CD4-positive, alpha-beta T cell (primary cell): ENCODE measurements around the gene ADAM17. TPM values are rescaled to one million over a fixed set of nuclear protein-coding genes. Genes with fewer than 3 reads are reported as not detected.

Experiments used
- ATAC-seq: fragments of 200-7000 bp; cut with Tn5 transposase; one replicate; pipeline ENCODE4 v1.10.0; 2022; ENCODE audit warnings: mild to moderate bottlenecking; ENCODE audit not compliant: poor library complexity
- CTCF ChIA-PET: fragments of 350-600 bp; sonication (Branson Sonifier 250); formaldehyde crosslinking; loops from one replicate; lab custom pipeline; 2021; ENCODE audit warnings: antibody characterized with exemption, inconsistent platforms; lab: Charles Lee
- POLR2A ChIA-PET: fragments of 350-600 bp; sonication (Branson Sonifier 250); formaldehyde crosslinking; loops from one replicate; lab custom pipeline; 2021; ENCODE audit warnings: antibody characterized with exemption, inconsistent platforms; lab: Charles Lee
- DNase-seq, 14 experiments: peaks; one replicate each; pipeline ENCODE4 v3.0.0-alpha.2; 2013 to 2020; ENCODE audit warnings: mixed read lengths in 2 of 14
- H3K27ac ChIP-seq, 2 donors: one replicate each; pipeline versions ENCODE4 v1.5.1 to v1.7.0; 2013; ENCODE audit warnings: low read length in 2 of 2, low read depth in 1 of 2, mild to moderate bottlenecking in 1 of 2
- H3K27me3 ChIP-seq, 2 experiments: 1 replicate in 1 of 2; 2 replicates in 1 of 2; pipeline versions ENCODE4 v1.6.1 to v1.7.0; 2013; ENCODE audit warnings: low read length in 2 of 2, control low read depth in 1 of 2, mild to moderate bottlenecking in 1 of 2, moderate library complexity in 1 of 2; ENCODE audit not compliant: insufficient read depth in 2 of 2, control insufficient read depth in 1 of 2
- H3K36me3 ChIP-seq: one replicate; pipeline ENCODE4 v1.6.1; 2013; ENCODE audit warnings: low read length, control low read depth; ENCODE audit not compliant: insufficient read depth
- H3K4me1 ChIP-seq: one replicate; pipeline ENCODE4 v1.6.1; 2013; ENCODE audit warnings: low read length, control low read depth; ENCODE audit not compliant: insufficient read depth
- H3K4me3 ChIP-seq: one replicate; pipeline ENCODE4 v1.5.1; 2013; ENCODE audit warnings: mild to moderate bottlenecking, low read length, moderate library complexity
- H3K9me3 ChIP-seq, 2 experiments: 1 replicate in 1 of 2; 2 replicates in 1 of 2; pipeline versions ENCODE4 v1.6.1 to v1.7.0; 2013; ENCODE audit warnings: low read length in 2 of 2, mild to moderate bottlenecking in 2 of 2, control low read depth in 1 of 2, moderate library complexity in 1 of 2; ENCODE audit not compliant: control insufficient read depth in 1 of 2, insufficient read depth in 1 of 2
- H3K27ac Mint-ChIP-seq: one replicate; pipeline ENCODE4 v1.8.0; 2020; ENCODE audit warnings: mixed read lengths
- H3K27me3 Mint-ChIP-seq: one replicate; pipeline ENCODE4 v1.8.0; 2021; ENCODE audit warnings: mixed read lengths
- H3K36me3 Mint-ChIP-seq: one replicate; pipeline ENCODE4 v1.8.0; 2021; ENCODE audit warnings: low read depth, mixed read lengths
- H3K4me1 Mint-ChIP-seq: one replicate; pipeline ENCODE4 v1.8.0; 2021; ENCODE audit warnings: low read depth, mixed read lengths
- H3K4me3 Mint-ChIP-seq: one replicate; pipeline ENCODE4 v1.8.0; 2020; ENCODE audit warnings: mild to moderate bottlenecking, mixed read lengths
- H3K9me3 Mint-ChIP-seq: one replicate; pipeline ENCODE4 v1.8.0; 2020; ENCODE audit warnings: mixed read lengths
- CTCF ChIP-seq: fragments of 200-600 bp; IDR thresholded peaks from one replicate; pipeline ENCODE4 v1.8.0; 2022; ENCODE audit warnings: antibody characterized with exemption, mild to moderate bottlenecking
- intact Hi-C, 2 experiments: fragments of 100-400 bp; cut with DNase I in 1 of 2; cut with micrococcal nuclease in 1 of 2; formaldehyde crosslinking; loops; one replicate each; pipeline versions ENCODE4 v1.15.1 to v1.9.0; 2023 to 2025; cut with DNase I, micrococcal nuclease
- total RNA-seq, 174 experiments: library from RNA in 2 of 174; stranded (reverse) in 2 of 174; gene quantifications; one replicate each; pipeline ENCODE4 v1.2.3 and lab custom pipeline; 2021 to 2026

The ADAM17 gene
- total RNA-seq, 2 experiments from 2014 or later = 21.4 to 21.6 TPM

- Mint-ChIP-seq H3K36me3 (peaks cover 74% of the 10 kb centered on the region), H3K27me3 (no peaks in the 10 kb centered on the region), H3K4me1 (peaks cover 12% of the 10 kb centered on the region), H3K4me3 (no peak overlapping the region), H3K27ac (no peak overlapping the region), H3K9me3 (no peaks in the 10 kb centered on the region)
- ATAC-seq = no peak
- no peak for TF ChIP-seq CTCF
- Histone ChIP-seq H3K4me1 (no peaks in the 10 kb centered on the region), H3K4me3 (no peak overlapping the region), H3K27me3 (no peaks in the 10 kb centered on the region), H3K27ac (no peak overlapping the region), H3K9me3 (no peaks in the 10 kb centered on the region), H3K36me3 (peaks cover 51% of the 10 kb centered on the region)
- ChIA-PET CTCF (no interaction called here), POLR2A (no interaction called here)
- DNase-seq = no peak
- intact Hi-C loops = no loop called here
These were observed 22.0 kb downstream of the ADAM17 start for GRCh38 chr2:9533663-9534062.

GRCh38 chr2:9532421-9532820, 23.2 kb downstream of the ADAM17 start:
- Mint-ChIP-seq H3K9me3 (no peaks in the 10 kb centered on the region), H3K27me3 (no peaks in the 10 kb centered on the region), H3K36me3 (peaks cover 78% of the 10 kb centered on the region), H3K27ac (no peak overlapping the region), H3K4me3 (no peak overlapping the region), H3K4me1 (peaks cover 4% of the 10 kb centered on the region)
- peaks cover 62% of the 10 kb centered on the region for H3K36me3 ChIP-seq
- ChIA-PET CTCF (no interaction called here), POLR2A (no interaction called here)
- no peaks in the 10 kb centered on the region for H3K9me3 ChIP-seq
- intact Hi-C loops = no loop called here
- no peak overlapping the region for H3K4me3 ChIP-seq
- no peaks in the 10 kb centered on the region for H3K27me3 ChIP-seq
- no peaks in the 10 kb centered on the region for H3K4me1 ChIP-seq
- DNase-seq = no peak
- no peak overlapping the region for H3K27ac ChIP-seq
- ATAC-seq = no peak
- no peak for TF ChIP-seq CTCF

GRCh38 chr2:9527995-9528787, 27.4 kb downstream of the ADAM17 start:
- no peaks in the 10 kb centered on the region for H3K27me3 ChIP-seq
- CTCF ChIA-PET = no interaction called here

More at GRCh38 chr2:9527995-9528787, 27.4 kb downstream of the ADAM17 start:
- H3K36me3 ChIP-seq = peaks cover 66% of the 10 kb centered on the region
- DNase-seq (no peak), ATAC-seq (no peak)
- H3K4me3 Mint-ChIP-seq = no peak overlapping the region
- no peaks in the 10 kb centered on the region for H3K4me1 ChIP-seq
- no peaks in the 10 kb centered on the region for H3K9me3 Mint-ChIP-seq
- H3K27me3 Mint-ChIP-seq = no peaks in the 10 kb centered on the region
- no peak overlapping the region for H3K27ac Mint-ChIP-seq
- no peak overlapping the region for H3K4me3 ChIP-seq
- TF ChIP-seq CTCF = no peak
- H3K27ac ChIP-seq = no peak overlapping the region
- no peaks in the 10 kb centered on the region for H3K4me1 Mint-ChIP-seq
- H3K9me3 ChIP-seq = no peaks in the 10 kb centered on the region
- peaks cover 79% of the 10 kb centered on the region for H3K36me3 Mint-ChIP-seq
- POLR2A ChIA-PET = no interaction called here
- intact Hi-C loops = no loop called here
